Peyer's patch (tissue), 4 donors: ENCODE results near the gene CLEC20A. TPM values are rescaled to one million over a fixed set of nuclear protein-coding genes. Genes with fewer than 3 reads are reported as not detected.
A peak's percentile ranks its signal among the peaks of the same experiment; 100 is the strongest.

Experiments used
- DNase-seq, 3 donors: peaks; one replicate each; pipeline ENCODE4 v3.0.0-alpha.2; 2017 to 2019
- H3K27ac ChIP-seq, 4 donors: fragments of 200-600 bp; sonication (generic); one replicate each; pipeline ENCODE4 v1.5.1; 2016 to 2019
- H3K27me3 ChIP-seq, 2 donors: fragments of 200-600 bp; sonication (generic); one replicate each; pipeline ENCODE4 v1.5.1; 2019
- H3K36me3 ChIP-seq, 3 donors: fragments of 200-600 bp; sonication (generic); one replicate each; pipeline ENCODE4 v1.5.1; 2016 to 2019
- H3K4me1 ChIP-seq, 4 donors: fragments of 200-600 bp; sonication (generic); one replicate each; pipeline ENCODE4 v1.5.1; 2016 to 2019
- H3K4me3 ChIP-seq, 4 donors: fragments of 200-600 bp; sonication (generic); 1 replicate in 3 of 4; 2 replicates in 1 of 4; pipeline ENCODE4 v1.5.1; 2016 to 2019; ENCODE audit warnings: mild to moderate bottlenecking in 1 of 4
- H3K9me3 ChIP-seq, 4 donors: fragments of 200-600 bp; sonication (generic); one replicate each; pipeline ENCODE4 v1.5.1; 2016 to 2019; ENCODE audit warnings: mild to moderate bottlenecking in 1 of 4
- CTCF ChIP-seq, 6 experiments: fragments of 450-650 bp in 4 of 6; fragments of 200-600 bp in 2 of 6; sonication (generic) in 1 of 6; IDR thresholded peaks; one replicate each; pipeline ENCODE4 v1.5.1; 2017 to 2019; ENCODE audit warnings: antibody characterized with exemption in 6 of 6, mild to moderate bottlenecking in 3 of 6, moderate library complexity in 1 of 6
- POLR2A ChIP-seq, 2 donors: fragments of 450-650 bp; IDR thresholded peaks; one replicate each; pipeline ENCODE4 v1.5.1; 2017; ENCODE audit warnings: antibody characterized with exemption in 2 of 2, mild to moderate bottlenecking in 2 of 2, moderate library complexity in 2 of 2
- total RNA-seq, 4 donors: library from RNA; depleted of rRNA; stranded (reverse); fragments of >200 nt; gene quantifications; one replicate each; pipeline ENCODE4 v1.1.0, GENCODE V29; 2016

CLEC20A gene
- total RNA-seq, 4 donors from 2014 or later, result not detected

GRCh38 chr1:178493301-178493741 lies 3.4 kb downstream of the CLEC20A start:
- no peak for TF ChIP-seq CTCF (IDR thresholded peaks at IDR 0.05)
- Histone ChIP-seq H3K27me3 (no peaks in the 10 kb centered on the region), H3K4me3 (no peak overlapping the region)

DNA sequence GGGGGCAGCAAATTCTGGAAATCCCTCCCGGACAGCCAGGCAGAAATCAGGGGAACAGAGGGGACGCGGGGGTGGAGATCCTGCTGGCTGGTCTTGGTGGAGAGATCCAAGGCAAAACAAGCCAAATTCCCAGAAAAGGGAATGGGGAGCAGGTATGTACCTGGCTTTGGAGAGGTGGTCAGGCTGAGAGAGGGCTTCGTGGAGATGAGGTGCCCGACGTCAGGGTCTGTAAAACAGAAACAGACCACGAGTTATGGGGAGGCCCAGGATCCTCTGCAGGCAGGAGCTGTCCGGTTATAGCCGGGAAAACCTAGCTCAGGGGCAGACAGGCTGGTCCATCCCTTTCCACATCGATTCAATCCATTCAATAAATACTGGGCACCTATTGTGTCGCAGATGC lies 4.4 kb downstream of the CLEC20A start:
- TF ChIP-seq POLR2A (IDR thresholded peaks at IDR 0.05) (no peak), CTCF (IDR thresholded peaks at IDR 0.05) (no peak)
- Histone ChIP-seq H3K4me3 (no peak overlapping the region), H3K27me3 (no peaks in the 10 kb centered on the region), H3K9me3 (no peaks in the 10 kb centered on the region), H3K27ac (no peak overlapping the region), H3K36me3 (no peaks in the 10 kb centered on the region), H3K4me1 (no peaks in the 10 kb centered on the region)
- no peak for DNase-seq

More at GRCh38 chr1:178493301-178493741, 3.4 kb downstream of the CLEC20A start:
- no peaks in the 10 kb centered on the region for H3K36me3 ChIP-seq
- no peaks in the 10 kb centered on the region for H3K4me1 ChIP-seq
- DNase-seq, result peak in 1 of 3 donors; percentile 30
- H3K27ac ChIP-seq, result no peak overlapping the region
- no peaks in the 10 kb centered on the region for H3K9me3 ChIP-seq

GRCh38 chr1:178491721-178492120 lies 5.0 kb downstream of the CLEC20A start:
- Histone ChIP-seq H3K27ac (no peak overlapping the region), H3K4me3 (no peak overlapping the region), H3K36me3 (no peaks in the 10 kb centered on the region), H3K4me1 (peaks cover 0 to 3% (median 0%) of the 10 kb centered on the region in 4 donors), H3K9me3 (no peaks in the 10 kb centered on the region), H3K27me3 (no peaks in the 10 kb centered on the region)
- TF ChIP-seq CTCF (IDR thresholded peaks at IDR 0.05) (no peak), POLR2A (IDR thresholded peaks at IDR 0.05) (no peak)
- no peak for DNase-seq

- no peak for TF ChIP-seq POLR2A (IDR thresholded peaks at IDR 0.05)
- TF ChIP-seq CTCF (IDR thresholded peaks at IDR 0.05), result no peak
- H3K9me3 ChIP-seq, result no peaks in the 10 kb centered on the region
- H3K27me3 ChIP-seq, result no peaks in the 10 kb centered on the region
- H3K36me3 ChIP-seq, result no peaks in the 10 kb centered on the region
- H3K27ac ChIP-seq, result no peak overlapping the region
- DNase-seq, result peak in 1 of 3 donors; percentile 34
- H3K4me1 ChIP-seq, result peaks cover 0 to 7% (median 0%) of the 10 kb centered on the region in 4 donors
- no peak overlapping the region for H3K4me3 ChIP-seq
These were observed 5.8 kb downstream of the CLEC20A start for GRCh38 chr1:178490967-178491366.

- peak in 1 of 3 donors; percentile 35 for DNase-seq
- H3K27me3 ChIP-seq, result no peaks in the 10 kb centered on the region
- H3K27ac ChIP-seq, result no peak overlapping the region
- peaks cover 0 to 7% (median 0%) of the 10 kb centered on the region in 4 donors for H3K4me1 ChIP-seq
- no peak overlapping the region for H3K4me3 ChIP-seq
- TF ChIP-seq POLR2A (IDR thresholded peaks at IDR 0.05) (no peak), CTCF (IDR thresholded peaks at IDR 0.05) (no peak)
- H3K36me3 ChIP-seq, result no peaks in the 10 kb centered on the region
- H3K9me3 ChIP-seq, result no peaks in the 10 kb centered on the region
These were observed 6.6 kb downstream of the CLEC20A start for GRCh38 chr1:178490136-178490535.

- Histone ChIP-seq H3K4me3 (no peak overlapping the region), H3K27me3 (no peaks in the 10 kb centered on the region), H3K4me1 (peaks cover 0 to 7% (median 0%) of the 10 kb centered on the region in 4 donors), H3K36me3 (no peaks in the 10 kb centered on the region), H3K27ac (no peak overlapping the region), H3K9me3 (no peaks in the 10 kb centered on the region)
- no peak for DNase-seq
- TF ChIP-seq POLR2A (IDR thresholded peaks at IDR 0.05), result no peak
- no peak for TF ChIP-seq CTCF (IDR thresholded peaks at IDR 0.05)
These were observed 7.4 kb downstream of the CLEC20A start for GRCh38 chr1:178489399-178489798.
